ENCODE measurements around the gene NUDT4. TPM values are rescaled to one million over a fixed set of nuclear protein-coding genes. Genes with fewer than 3 reads are reported as not detected.

NUDT4 gene
- 52.2 TPM for total RNA-seq
- long read RNA-seq, full-length matches to known transcripts, result 264 of 282 reads
- long read RNA-seq, partial matches to known transcripts, result 2 of 282 reads
- long read RNA-seq, other reads (novel, unspliced or antisense), result 16 of 282 reads

DNA sequence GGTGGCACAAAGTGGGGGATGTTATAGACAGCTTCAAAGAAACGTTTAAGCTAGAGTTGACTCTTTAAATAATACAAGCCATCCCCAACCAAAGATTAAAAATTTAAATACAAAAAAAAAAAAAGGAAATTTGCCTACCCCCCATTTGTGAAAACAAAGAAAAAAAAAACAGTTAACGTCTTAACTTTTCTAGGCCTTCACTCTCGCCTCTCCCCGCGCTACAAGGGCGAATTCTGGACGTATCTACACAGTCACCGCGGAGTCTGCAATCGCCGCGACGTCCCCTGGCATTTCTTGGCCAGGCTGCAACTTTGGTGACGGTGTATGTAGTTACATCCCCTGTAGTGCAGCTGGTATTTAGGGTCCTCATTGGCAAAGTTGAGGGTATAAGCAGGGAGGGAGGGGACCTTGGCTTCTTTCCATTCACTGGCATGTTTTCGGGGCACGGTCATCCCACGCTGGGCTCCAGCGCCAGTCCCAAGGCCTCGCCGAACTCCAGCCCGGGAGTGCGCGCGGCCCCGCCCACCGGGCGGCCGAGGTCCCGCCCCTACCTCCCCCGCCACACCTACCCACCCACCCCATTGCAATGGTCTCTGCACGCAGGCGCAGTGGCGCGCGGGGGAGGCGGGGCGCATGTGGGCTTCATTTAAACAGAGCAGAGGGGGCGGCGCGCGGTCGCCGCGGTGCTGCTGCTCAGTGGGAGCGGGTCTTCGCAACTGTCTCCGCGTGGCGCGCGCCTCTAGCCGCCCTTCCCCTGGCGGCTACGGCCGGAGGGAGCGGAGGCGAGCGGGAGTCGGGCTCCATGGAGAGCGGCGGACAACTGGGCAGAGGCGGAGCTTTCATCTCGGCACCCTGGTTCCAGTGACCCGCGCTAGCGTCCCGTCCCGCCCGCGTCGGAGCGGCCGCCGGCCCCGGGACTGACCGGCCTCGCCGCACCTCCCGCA is at the start of gene NUDT4:
NUDT4 (plus strand) TSS at position 674 of the 944 bp plus-strand sequence. CDS start 398 bp downstream, outside the sequence.
- TF ChIP-seq, protein P1, sequence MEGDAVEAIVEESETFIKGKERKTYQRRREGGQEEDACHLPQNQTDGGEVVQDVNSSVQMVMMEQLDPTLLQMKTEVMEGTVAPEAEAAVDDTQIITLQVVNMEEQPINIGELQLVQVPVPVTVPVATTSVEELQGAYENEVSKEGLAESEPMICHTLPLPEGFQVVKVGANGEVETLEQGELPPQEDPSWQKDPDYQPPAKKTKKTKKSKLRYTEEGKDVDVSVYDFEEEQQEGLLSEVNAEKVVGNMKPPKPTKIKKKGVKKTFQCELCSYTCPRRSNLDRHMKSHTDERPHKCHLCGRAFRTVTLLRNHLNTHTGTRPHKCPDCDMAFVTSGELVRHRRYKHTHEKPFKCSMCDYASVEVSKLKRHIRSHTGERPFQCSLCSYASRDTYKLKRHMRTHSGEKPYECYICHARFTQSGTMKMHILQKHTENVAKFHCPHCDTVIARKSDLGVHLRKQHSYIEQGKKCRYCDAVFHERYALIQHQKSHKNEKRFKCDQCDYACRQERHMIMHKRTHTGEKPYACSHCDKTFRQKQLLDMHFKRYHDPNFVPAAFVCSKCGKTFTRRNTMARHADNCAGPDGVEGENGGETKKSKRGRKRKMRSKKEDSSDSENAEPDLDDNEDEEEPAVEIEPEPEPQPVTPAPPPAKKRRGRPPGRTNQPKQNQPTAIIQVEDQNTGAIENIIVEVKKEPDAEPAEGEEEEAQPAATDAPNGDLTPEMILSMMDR (IDR thresholded peaks at IDR 0.05), result no peak
- Histone ChIP-seq H3K36me3 (no peaks in the 10 kb centered on the region), H3K9me3 (no peaks in the 10 kb centered on the region), H3K27ac (peak within 1 kb of the TSS; percentile 95), H3K4me1 (peaks cover 66% of the 10 kb centered on the region), H3K27me3 (no peaks in the 10 kb centered on the region), H3K4me3 (peak within 1 kb of the TSS; percentile 96)
- intact Hi-C loops (cut with DNase I), result no loop called here
- DNase-seq (peak; percentile 99), ATAC-seq (peak; percentile 95)

DNA sequence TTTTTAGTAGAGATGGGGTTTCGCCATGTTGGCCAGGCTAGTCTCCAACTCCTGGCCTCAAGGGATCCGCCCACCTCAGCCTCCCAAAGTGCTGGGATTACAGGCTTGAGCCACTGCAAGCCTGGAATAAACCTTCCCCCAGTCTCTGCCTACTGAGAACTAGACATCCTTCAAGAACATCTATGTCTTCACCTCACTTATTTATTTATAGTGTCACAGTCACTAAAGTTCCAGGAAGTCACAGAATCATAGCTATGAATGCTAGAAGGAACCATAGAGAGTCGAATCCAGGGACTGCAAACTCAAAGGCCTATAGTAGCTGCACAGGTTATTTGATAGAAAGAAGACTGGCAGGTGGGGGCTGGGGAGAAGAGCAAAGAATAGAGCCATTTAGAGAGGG is 44.7 kb upstream of the NUDT4 start:
- Histone ChIP-seq H3K4me1 (no peaks in the 10 kb centered on the region), H3K4me3 (no peak overlapping the region), H3K27me3 (no peaks in the 10 kb centered on the region), H3K36me3 (no peaks in the 10 kb centered on the region), H3K9me3 (no peaks in the 10 kb centered on the region), H3K27ac (no peak overlapping the region)
- TF ChIP-seq, protein P1 (IDR thresholded peaks at IDR 0.05), result no peak
- DNase-seq (no peak), ATAC-seq (no peak)
- intact Hi-C loops (cut with DNase I), result no loop called here

DNA sequence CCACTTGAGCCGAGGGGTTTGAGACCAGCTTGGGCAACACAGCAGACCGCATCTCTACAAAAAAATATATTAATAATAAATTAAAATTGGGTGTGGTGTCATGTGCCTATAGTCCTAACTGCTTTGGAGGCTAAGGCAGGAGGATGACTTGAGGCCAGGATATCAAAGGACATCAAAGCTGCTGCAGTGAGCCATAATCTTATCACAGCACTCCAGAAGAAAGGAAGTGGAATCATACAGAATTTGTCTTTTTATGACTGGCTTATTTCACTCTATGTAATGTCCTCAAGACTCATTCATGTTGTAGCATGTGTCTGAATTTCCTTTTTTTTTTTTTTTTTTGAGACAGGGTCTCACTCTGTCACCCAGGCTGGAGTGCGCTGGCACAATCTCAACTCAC is 43.9 kb upstream of the NUDT4 start:
- H3K36me3 ChIP-seq, result no peaks in the 10 kb centered on the region
- ATAC-seq (no peak), DNase-seq (no peak)
- TF ChIP-seq, protein P1 (IDR thresholded peaks at IDR 0.05), result no peak
- intact Hi-C loops (cut with DNase I), result no loop called here
- no peak overlapping the region for H3K4me3 ChIP-seq
- H3K9me3 ChIP-seq, result no peaks in the 10 kb centered on the region
- H3K4me1 ChIP-seq, result no peaks in the 10 kb centered on the region
- no peaks in the 10 kb centered on the region for H3K27me3 ChIP-seq
- no peak overlapping the region for H3K27ac ChIP-seq

DNA sequence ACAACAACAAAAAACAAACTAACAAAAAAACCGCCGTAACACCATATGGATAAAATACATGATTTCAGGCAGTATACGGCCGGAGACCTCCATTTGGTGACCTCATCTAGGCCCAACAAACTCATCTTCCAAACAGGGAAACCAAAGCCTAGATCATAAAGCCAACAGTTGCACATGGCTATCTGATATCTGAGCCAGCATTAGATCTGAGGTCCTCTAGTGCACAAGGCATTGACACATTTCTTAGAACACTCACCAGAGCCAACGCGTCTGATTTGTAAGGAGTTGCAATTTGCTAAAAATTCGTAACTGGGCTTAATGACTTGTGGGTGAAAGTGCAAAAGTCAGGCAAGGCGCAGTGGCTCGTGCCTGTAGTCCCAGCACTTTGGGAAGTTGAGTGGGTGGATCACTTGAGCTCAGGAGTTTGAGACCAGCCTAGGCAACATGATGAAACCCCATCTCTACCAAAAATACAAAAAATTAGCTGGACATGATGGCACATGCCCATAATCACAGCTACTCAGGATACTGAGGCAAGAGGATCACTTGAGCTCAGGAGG is 42.0 kb upstream of the NUDT4 start:
- H3K4me3 ChIP-seq, result no peak overlapping the region
- H3K4me1 ChIP-seq, result no peaks in the 10 kb centered on the region
- H3K27ac ChIP-seq, result no peak overlapping the region
- intact Hi-C loops (cut with DNase I), result no loop called here
- ATAC-seq, result no peak
- TF ChIP-seq, protein P1 (IDR thresholded peaks at IDR 0.05), result no peak
- H3K9me3 ChIP-seq, result no peaks in the 10 kb centered on the region
- H3K27me3 ChIP-seq, result no peaks in the 10 kb centered on the region
- no peaks in the 10 kb centered on the region for H3K36me3 ChIP-seq
- no peak for DNase-seq

DNA sequence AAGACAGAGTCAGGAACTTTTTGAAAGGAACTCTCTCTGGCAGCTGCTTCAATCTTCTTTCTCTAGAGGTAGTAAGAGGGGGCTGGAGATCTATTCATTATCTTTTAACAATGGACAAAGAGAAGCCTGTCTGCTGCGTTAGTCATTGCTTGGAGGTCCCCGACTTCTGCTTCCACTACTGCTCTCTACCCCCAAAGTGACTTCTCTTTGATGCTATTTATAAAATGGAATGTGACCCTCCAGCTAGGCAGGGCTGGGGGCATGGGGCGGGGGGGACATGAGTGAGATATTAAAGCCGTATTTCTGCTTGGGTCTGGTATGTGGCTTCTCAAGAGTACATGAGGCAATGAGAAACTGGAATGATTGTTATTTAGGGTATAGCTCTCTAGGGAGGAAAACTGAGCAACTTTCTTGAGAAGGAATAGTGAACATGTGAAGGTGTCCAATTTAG is 41.4 kb upstream of the NUDT4 start:
- Histone ChIP-seq H3K4me3 (no peak overlapping the region), H3K27ac (no peak overlapping the region), H3K9me3 (no peaks in the 10 kb centered on the region), H3K27me3 (no peaks in the 10 kb centered on the region), H3K36me3 (no peaks in the 10 kb centered on the region), H3K4me1 (no peaks in the 10 kb centered on the region)
- intact Hi-C loops (cut with DNase I), result no loop called here
- DNase-seq, result no peak
- ATAC-seq, result no peak
- TF ChIP-seq, protein P1 (IDR thresholded peaks at IDR 0.05), result no peak

Measured in upper lobe of right lung (tissue), 1 donor.